Measurements from ENCODE around the gene CLPTM1L.

GRCh38 chr5:1391691-1392090, 46.8 kb upstream of the CLPTM1L start:
- TF ChIP-seq CTCF (conservative IDR thresholded peaks at IDR 0.05; ENCODE audit: low read depth, low read length) (no peak), EZH2 (IDR thresholded peaks at IDR 0.05; ENCODE audit: borderline replicate concordance, low read depth, low read length, poor library complexity, severe bottlenecking) (no peak)

Measured in A673 (cell line).